ENCODE measurements around the gene PNMA8A.

Gene PNMA8A

DNA sequence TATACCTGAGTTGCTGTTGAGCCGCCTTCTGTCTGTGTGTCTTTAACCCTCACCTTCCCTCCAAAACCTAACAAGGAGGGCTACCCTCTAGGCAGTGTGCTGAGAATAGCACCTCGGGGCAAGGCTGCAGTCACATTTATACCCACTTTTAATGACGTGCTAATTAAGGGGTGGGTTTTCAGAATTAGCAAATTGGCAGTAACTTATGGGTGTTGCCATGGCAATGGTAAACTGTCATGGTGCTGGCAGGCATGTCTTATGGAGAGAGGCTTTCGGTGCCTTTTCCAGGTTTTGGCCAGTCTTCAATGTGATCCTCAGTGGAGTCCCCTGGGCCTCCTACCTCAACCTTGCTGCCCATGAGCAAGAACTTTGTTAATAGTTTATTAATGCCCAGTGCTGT lies 1.2 kb upstream of the PNMA8A start:
- H3K4me3 ChIP-seq (ENCODE audit: low read length) = no peak overlapping the region
- H3K36me3 ChIP-seq (ENCODE audit: control insufficient read depth, insufficient read depth, low read length) = no peaks in the 10 kb centered on the region
- H3K27me3 ChIP-seq (ENCODE audit: control insufficient read depth, insufficient read depth, low read length) = no peaks in the 10 kb centered on the region
- H3K27ac ChIP-seq (ENCODE audit: low read depth, low read length) = no peak overlapping the region
- H3K4me1 ChIP-seq (ENCODE audit: control insufficient read depth, insufficient read depth, low read length) = peaks cover 5% of the 10 kb centered on the region
- no peak overlapping the region for H3K9ac ChIP-seq (ENCODE audit: low read length)

DNA sequence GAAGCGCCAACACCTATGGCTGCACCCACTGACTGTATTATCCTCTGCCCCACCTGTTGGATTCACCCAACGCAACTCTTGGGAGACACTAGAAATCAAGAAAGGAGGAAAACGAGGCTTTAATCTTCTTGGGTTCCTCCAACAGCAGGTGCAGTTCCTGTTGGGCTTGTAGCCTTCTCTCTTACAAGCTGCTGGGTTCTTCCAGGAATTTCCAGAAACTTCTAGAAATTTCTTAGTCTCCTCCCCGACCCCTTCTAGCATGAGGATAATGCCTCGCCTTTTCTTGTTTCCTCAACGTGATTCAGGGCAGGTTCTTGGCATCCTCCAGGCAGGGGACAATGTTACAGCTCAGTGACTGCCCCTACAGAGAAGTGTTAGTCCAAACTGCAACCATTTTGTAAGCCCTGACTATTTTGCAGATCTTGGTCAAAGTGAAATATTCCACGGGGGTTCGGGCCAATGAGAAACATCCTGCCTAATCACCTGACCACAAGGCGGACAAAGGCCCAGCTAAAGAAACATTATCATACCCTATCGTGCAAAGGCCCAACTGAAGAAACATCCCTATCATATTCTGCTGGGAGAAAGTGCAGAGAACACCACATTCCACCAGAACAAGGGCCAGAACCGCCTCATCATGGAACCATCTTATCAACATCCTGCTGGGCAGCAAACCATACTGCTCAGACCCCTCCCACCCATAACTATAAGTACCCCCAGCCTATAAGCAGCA lies 614 bp upstream of the PNMA8A start:
- no peak overlapping the region for H3K9ac ChIP-seq (ENCODE audit: low read length)
- H3K4me1 ChIP-seq (ENCODE audit: control insufficient read depth, insufficient read depth, low read length) = peaks cover 5% of the 10 kb centered on the region
- H3K27ac ChIP-seq (ENCODE audit: low read depth, low read length) = peak overlapping the region; percentile 72
- peak overlapping the region; percentile 66 for H3K4me3 ChIP-seq (ENCODE audit: low read length)
- no peaks in the 10 kb centered on the region for H3K27me3 ChIP-seq (ENCODE audit: control insufficient read depth, insufficient read depth, low read length)
- H3K36me3 ChIP-seq (ENCODE audit: control insufficient read depth, insufficient read depth, low read length) = no peaks in the 10 kb centered on the region

DNA sequence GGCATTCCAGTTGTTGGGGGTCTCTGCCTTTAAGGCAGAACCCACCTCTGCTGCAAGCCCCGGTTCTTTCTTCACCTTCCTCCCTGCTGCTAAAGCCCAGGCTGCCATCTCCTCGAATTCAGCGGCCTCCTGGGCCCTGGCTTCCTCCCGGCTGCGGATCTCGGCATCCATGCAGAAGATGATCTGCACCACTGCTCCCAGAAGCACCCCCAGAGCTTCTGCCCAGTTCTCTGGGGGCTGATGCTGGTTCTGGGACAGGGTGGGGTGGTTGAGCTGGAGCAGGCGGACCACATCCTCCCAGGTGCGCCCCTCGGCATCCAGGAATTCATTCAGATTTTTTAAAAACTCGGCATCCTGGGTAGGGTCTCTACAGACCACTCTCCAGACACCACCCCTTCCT lies 987 bp downstream of the PNMA8A start:
- Histone ChIP-seq H3K36me3 (ENCODE audit: control insufficient read depth, insufficient read depth, low read length) (no peaks in the 10 kb centered on the region), H3K4me3 (ENCODE audit: low read length) (no peak overlapping the region), H3K27ac (ENCODE audit: low read depth, low read length) (no peak overlapping the region), H3K27me3 (ENCODE audit: control insufficient read depth, insufficient read depth, low read length) (no peaks in the 10 kb centered on the region), H3K9ac (ENCODE audit: low read length) (no peak overlapping the region), H3K4me1 (ENCODE audit: control insufficient read depth, insufficient read depth, low read length) (peaks cover 5% of the 10 kb centered on the region)

DNA sequence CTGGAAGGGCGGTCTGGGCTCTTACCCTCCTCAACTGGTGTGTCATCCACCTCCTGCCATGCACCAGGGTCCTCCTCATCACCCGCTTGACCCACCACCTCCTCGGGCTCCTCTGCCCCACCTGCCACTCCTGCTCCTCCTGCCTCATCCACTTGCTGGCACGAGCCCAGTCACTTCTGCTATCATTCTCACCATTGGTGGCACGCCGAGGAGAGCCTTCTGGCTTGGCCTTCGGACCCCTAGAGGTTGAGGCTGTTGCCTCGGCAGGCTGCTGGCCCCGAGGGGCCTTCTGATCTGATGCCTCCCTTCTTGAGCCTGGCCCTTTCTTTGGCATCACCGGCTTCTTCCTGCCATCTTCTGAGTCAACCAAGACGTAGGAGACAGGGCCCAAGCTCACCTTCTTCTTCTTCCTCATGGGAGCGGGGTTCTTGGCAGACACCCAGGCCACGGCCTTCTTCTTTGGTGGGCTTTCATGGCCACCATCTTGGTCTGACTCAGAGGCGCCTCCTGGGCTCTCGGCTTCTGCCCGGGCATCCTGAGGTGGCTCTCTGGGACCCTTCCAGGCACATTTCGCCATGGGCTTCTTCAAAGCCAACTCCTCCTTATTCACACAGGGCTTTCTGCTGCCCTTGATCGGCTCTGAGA lies 1.7 kb downstream of the PNMA8A start:
- H3K4me1 ChIP-seq (ENCODE audit: control insufficient read depth, insufficient read depth, low read length) = peaks cover 5% of the 10 kb centered on the region
- no peak overlapping the region for H3K4me3 ChIP-seq (ENCODE audit: low read length)
- H3K27me3 ChIP-seq (ENCODE audit: control insufficient read depth, insufficient read depth, low read length) = no peaks in the 10 kb centered on the region
- H3K9ac ChIP-seq (ENCODE audit: low read length) = no peak overlapping the region
- H3K27ac ChIP-seq (ENCODE audit: low read depth, low read length) = no peak overlapping the region
- no peaks in the 10 kb centered on the region for H3K36me3 ChIP-seq (ENCODE audit: control insufficient read depth, insufficient read depth, low read length)

DNA sequence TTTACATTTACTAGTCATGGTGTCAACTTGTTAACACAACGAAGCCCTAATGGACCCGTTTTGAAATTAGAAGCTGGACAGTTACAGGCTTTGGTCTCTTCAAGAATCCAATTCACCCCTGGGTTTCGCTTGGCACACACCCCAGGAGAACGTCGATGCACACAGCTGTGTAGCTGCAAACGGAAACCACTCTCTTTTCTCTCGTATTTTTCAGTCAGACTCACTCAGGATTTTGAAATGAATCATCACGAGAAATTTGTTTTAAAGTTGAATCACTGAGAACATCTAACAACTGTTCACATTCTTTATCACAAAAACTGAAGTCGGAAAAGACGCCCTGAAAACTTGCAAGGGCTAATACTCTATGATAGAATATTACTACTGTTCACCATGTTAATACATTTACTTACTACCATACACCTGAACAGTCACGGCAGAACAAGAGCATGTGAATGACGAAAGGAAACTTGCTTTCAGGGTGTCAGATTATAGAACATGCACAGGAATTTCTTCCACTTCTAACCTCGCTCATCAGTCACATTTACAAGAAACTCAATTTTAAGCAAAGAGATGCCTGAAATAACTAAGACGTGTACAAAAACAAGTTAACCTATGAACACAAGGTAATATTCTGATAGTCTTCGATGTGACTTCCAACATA lies 4.7 kb downstream of the PNMA8A start:
- H3K4me1 ChIP-seq (ENCODE audit: control insufficient read depth, insufficient read depth, low read length) = peaks cover 1% of the 10 kb centered on the region
- no peaks in the 10 kb centered on the region for H3K36me3 ChIP-seq (ENCODE audit: control insufficient read depth, insufficient read depth, low read length)
- H3K4me3 ChIP-seq (ENCODE audit: low read length) = no peak overlapping the region
- H3K27me3 ChIP-seq (ENCODE audit: control insufficient read depth, insufficient read depth, low read length) = no peaks in the 10 kb centered on the region
- H3K27ac ChIP-seq (ENCODE audit: low read depth, low read length) = no peak overlapping the region
- H3K9ac ChIP-seq (ENCODE audit: low read length) = no peak overlapping the region

DNA sequence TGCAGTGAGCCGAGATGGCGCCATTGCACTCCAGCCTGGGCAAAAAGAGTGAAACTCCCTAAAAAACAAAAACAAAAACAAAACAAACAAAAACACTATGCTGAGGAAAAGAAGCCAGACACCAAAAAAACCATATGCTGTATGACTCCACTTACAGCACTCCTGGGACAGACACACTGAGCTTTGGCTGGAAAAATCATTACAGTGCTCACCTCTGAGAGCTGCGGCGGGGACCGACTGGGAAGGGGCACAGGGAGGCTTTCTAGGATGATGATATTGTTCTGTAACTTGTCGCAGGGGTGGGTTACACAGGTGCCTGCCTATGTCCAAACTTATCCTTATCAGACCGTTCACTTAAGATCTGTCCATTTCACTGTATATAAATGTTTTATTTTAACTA lies 7.8 kb downstream of the PNMA8A start:
- no peaks in the 10 kb centered on the region for H3K36me3 ChIP-seq (ENCODE audit: control insufficient read depth, insufficient read depth, low read length)
- H3K4me3 ChIP-seq (ENCODE audit: low read length) = no peak overlapping the region
- no peak overlapping the region for H3K27ac ChIP-seq (ENCODE audit: low read depth, low read length)
- no peaks in the 10 kb centered on the region for H3K27me3 ChIP-seq (ENCODE audit: control insufficient read depth, insufficient read depth, low read length)
- H3K4me1 ChIP-seq (ENCODE audit: control insufficient read depth, insufficient read depth, low read length) = no peaks in the 10 kb centered on the region
- no peak overlapping the region for H3K9ac ChIP-seq (ENCODE audit: low read length)

DNA sequence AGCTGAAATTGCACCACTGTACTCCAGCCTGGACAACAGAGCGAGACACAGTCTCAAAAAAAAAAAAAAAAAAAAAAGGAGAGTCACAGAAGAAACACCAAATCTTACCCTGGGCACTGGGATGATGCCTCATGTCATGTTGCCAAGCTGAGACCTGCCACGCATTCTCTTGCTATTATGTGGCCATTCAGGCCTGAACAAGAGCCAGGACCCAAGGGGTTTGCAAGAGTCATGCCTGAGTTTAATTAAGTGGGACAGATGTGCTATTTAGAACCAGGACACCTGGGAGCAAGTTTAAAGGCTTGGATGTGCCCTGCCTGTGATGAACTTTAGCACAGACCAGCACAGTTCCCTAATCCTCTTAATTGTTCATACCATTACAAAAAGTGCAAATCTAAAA lies 9.8 kb downstream of the PNMA8A start:
- no peak overlapping the region for H3K9ac ChIP-seq (ENCODE audit: low read length)

DNA sequence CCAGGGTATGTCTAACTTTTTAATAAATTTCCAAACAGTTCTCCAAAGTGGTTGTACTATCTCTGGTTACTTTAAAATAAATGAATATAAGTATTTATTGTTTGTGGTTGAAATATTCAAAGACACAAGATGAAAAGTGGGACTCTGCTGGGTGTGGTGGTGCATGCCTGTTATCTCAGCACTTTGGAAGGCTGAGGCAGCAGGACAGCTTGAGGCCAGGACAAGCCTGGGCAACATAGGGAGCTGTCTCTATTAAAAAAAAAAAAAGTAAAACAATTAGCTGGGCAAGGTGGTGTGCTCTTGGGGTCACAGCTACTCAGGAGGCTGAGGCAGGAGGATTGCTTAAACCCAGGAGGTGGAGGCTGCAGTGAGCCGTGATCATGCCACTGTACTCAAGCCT lies 10.4 kb downstream of the PNMA8A start:
- Histone ChIP-seq H3K36me3 (ENCODE audit: control insufficient read depth, insufficient read depth, low read length) (no peaks in the 10 kb centered on the region), H3K4me3 (ENCODE audit: low read length) (no peak overlapping the region), H3K27me3 (ENCODE audit: control insufficient read depth, insufficient read depth, low read length) (no peaks in the 10 kb centered on the region), H3K27ac (ENCODE audit: low read depth, low read length) (no peak overlapping the region), H3K9ac (ENCODE audit: low read length) (no peak overlapping the region), H3K4me1 (ENCODE audit: control insufficient read depth, insufficient read depth, low read length) (no peaks in the 10 kb centered on the region)

More for the DNA sequence above, 9.8 kb downstream of the PNMA8A start:
- H3K27ac ChIP-seq (ENCODE audit: low read depth, low read length) = no peak overlapping the region
- H3K4me1 ChIP-seq (ENCODE audit: control insufficient read depth, insufficient read depth, low read length) = no peaks in the 10 kb centered on the region
- no peaks in the 10 kb centered on the region for H3K27me3 ChIP-seq (ENCODE audit: control insufficient read depth, insufficient read depth, low read length)
- H3K4me3 ChIP-seq (ENCODE audit: low read length) = no peak overlapping the region
- no peaks in the 10 kb centered on the region for H3K36me3 ChIP-seq (ENCODE audit: control insufficient read depth, insufficient read depth, low read length)

DNA sequence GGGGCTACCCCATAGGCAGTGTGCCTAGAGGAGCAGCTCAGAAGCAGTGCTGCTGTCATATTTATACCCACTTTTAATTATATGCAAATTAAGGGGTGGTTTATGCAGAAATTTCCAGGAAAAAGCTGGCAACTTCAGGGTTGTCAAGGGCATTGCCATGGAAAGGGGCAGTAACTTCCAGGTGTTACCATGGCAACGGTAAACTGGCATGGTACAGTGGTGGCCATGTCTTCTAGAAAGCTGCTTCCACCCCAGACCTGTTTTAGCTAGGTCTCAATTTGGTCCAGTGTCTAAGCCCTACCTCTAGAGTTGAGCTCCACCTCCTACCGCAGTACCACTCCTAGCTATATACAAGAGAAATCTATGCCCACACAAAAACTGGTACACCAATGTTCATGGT lies 11.3 kb downstream of the PNMA8A start:
- Histone ChIP-seq H3K4me1 (ENCODE audit: control insufficient read depth, insufficient read depth, low read length) (no peaks in the 10 kb centered on the region), H3K36me3 (ENCODE audit: control insufficient read depth, insufficient read depth, low read length) (no peaks in the 10 kb centered on the region)

DNA sequence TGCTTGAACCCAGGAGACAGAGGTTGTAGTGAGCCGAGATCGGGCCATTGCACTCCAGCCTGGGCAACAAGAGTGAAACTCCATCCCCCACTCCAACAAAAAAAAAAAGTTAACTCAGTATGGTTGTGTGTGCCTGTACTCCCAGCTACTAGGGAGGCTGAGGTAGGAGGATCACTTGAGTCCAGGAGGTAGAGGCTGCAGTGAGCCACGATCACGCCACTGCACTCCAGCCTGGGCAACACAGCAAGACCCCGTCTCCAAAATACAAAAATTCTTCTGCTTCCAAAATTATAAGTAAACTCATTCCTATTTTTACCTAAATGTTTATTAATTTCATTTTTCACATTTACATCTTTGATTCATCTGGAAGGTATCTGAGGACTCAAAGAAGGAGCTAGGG lies 14.4 kb downstream of the PNMA8A start:
- no peak overlapping the region for H3K4me3 ChIP-seq (ENCODE audit: low read length)
- H3K27me3 ChIP-seq (ENCODE audit: control insufficient read depth, insufficient read depth, low read length) = no peaks in the 10 kb centered on the region
- no peak overlapping the region for H3K9ac ChIP-seq (ENCODE audit: low read length)
- H3K4me1 ChIP-seq (ENCODE audit: control insufficient read depth, insufficient read depth, low read length) = no peaks in the 10 kb centered on the region
- no peak overlapping the region for H3K27ac ChIP-seq (ENCODE audit: low read depth, low read length)
- no peaks in the 10 kb centered on the region for H3K36me3 ChIP-seq (ENCODE audit: control insufficient read depth, insufficient read depth, low read length)

More for the DNA sequence above, 11.3 kb downstream of the PNMA8A start:
- Histone ChIP-seq H3K9ac (ENCODE audit: low read length) (no peak overlapping the region), H3K27ac (ENCODE audit: low read depth, low read length) (no peak overlapping the region), H3K27me3 (ENCODE audit: control insufficient read depth, insufficient read depth, low read length) (no peaks in the 10 kb centered on the region), H3K4me3 (ENCODE audit: low read length) (no peak overlapping the region)

DNA sequence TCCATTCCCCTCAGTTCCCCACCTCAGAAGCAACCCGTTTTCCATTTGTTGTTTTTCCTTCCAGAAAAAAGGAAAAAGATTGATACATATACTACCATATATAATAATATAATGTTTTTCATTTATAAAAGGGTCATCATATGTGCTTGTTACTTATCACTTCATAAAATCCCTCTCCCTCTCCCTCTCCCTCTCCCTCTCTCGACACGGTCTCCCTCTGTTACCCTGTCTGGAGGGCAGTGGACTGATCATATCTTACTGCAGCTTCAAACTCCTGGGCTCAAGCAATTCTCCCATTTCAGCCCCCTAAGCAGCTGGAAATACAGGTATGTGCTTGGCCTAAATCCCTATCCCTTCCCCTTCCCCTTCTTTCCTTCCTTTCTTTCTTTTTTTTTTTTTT lies 17.1 kb downstream of the PNMA8A start:
- no peak overlapping the region for H3K4me3 ChIP-seq (ENCODE audit: low read length)
- no peak overlapping the region for H3K9ac ChIP-seq (ENCODE audit: low read length)
- no peaks in the 10 kb centered on the region for H3K36me3 ChIP-seq (ENCODE audit: control insufficient read depth, insufficient read depth, low read length)
- H3K27ac ChIP-seq (ENCODE audit: low read depth, low read length) = no peak overlapping the region
- no peaks in the 10 kb centered on the region for H3K4me1 ChIP-seq (ENCODE audit: control insufficient read depth, insufficient read depth, low read length)
- no peaks in the 10 kb centered on the region for H3K27me3 ChIP-seq (ENCODE audit: control insufficient read depth, insufficient read depth, low read length)

DNA sequence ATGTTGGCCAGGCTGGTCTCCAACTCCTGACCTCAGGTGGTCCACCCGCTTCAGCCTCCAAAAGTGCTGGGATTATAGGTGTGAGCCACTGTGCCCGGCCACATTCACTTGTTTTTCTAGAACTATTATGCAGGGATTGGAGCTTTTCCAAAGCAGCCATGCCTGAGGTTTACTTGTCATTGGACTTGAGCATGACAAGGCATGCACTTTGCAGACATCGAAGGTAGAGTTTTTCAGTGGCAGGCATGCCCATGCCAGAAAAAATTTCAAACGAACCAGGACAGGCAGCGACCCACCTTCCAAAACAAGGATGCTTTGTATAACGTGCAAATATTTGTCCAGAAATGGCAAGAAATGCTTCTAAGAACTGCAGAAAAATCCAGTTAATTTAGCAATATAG lies 17.7 kb downstream of the PNMA8A start:
- no peak overlapping the region for H3K4me3 ChIP-seq (ENCODE audit: low read length)
- H3K27me3 ChIP-seq (ENCODE audit: control insufficient read depth, insufficient read depth, low read length) = no peaks in the 10 kb centered on the region
- no peaks in the 10 kb centered on the region for H3K4me1 ChIP-seq (ENCODE audit: control insufficient read depth, insufficient read depth, low read length)
- H3K36me3 ChIP-seq (ENCODE audit: control insufficient read depth, insufficient read depth, low read length) = no peaks in the 10 kb centered on the region
- no peak overlapping the region for H3K9ac ChIP-seq (ENCODE audit: low read length)
- no peak overlapping the region for H3K27ac ChIP-seq (ENCODE audit: low read depth, low read length)

All from rectal smooth muscle tissue (tissue), 1 donor.